H1 (cell line): ENCODE measurements around the gene MACF1. TPM values are rescaled to one million over a fixed set of nuclear protein-coding genes. Genes with fewer than 3 reads are reported as not detected.

Experiments used
- CTCF ChIA-PET: fragments of 300-600 bp; sonication (Branson Sonifier 250); formaldehyde crosslinking; loops from one replicate; lab custom pipeline; 2021; ENCODE audit not compliant: partially characterized antibody; lab: Charles Lee
- POLR2A ChIA-PET: fragments of 300-600 bp; sonication (Branson Sonifier 250); formaldehyde crosslinking; loops from one replicate; lab custom pipeline; 2021; ENCODE audit warnings: inconsistent platforms; ENCODE audit not compliant: partially characterized antibody; lab: Charles Lee
- DNase-seq, 2 experiments: peaks; one replicate each; pipeline versions ENCODE4 v3.0.0 to v3.0.0-alpha.2; 2010 to 2022; ENCODE audit warnings: low spot score in 2 of 2, low read depth in 1 of 2, mixed read lengths in 1 of 2
- FAIRE-seq: peaks from 2 replicates; lab custom pipeline; 2011; peaks lifted over from hg19 to GRCh38; lab: Jason Lieb, UNC
- H2AFZ ChIP-seq: 2 replicates; pipeline ENCODE4 v1.8.1; 2012; ENCODE audit warnings: low read length, inconsistent platforms
- H2AK5ac ChIP-seq: 2 replicates; pipeline ENCODE4 v1.6.1; 2013; ENCODE audit warnings: low read depth, low read length
- H2BK120ac ChIP-seq: replicated peaks from 2 replicates; pipeline ENCODE3; 2013; ENCODE audit warnings: low read depth, low read length, inconsistent platforms
- H2BK12ac ChIP-seq: 2 replicates; pipeline ENCODE4 v1.6.1; 2013; ENCODE audit warnings: low read depth, low read length
- H2BK15ac ChIP-seq: 2 replicates; pipeline ENCODE4 v1.6.1; 2013; ENCODE audit warnings: low read length
- H2BK20ac ChIP-seq: 2 replicates; pipeline ENCODE4 v1.6.1; 2013; ENCODE audit warnings: low read length
- H2BK5ac ChIP-seq: 2 replicates; pipeline ENCODE4 v1.6.1; 2013; ENCODE audit warnings: low read depth, low read length
- H3K14ac ChIP-seq: 2 replicates; pipeline ENCODE4 v1.6.1; 2013; ENCODE audit warnings: inconsistent platforms; ENCODE audit not compliant: insufficient read length
- H3K18ac ChIP-seq: 2 replicates; pipeline ENCODE4 v1.6.1; 2013; ENCODE audit warnings: low read length; ENCODE audit errors: extremely low read depth
- H3K23ac ChIP-seq: 2 replicates; pipeline ENCODE4 v1.6.1; 2013; ENCODE audit warnings: inconsistent platforms; ENCODE audit not compliant: insufficient read length
- H3K23me2 ChIP-seq: 2 replicates; pipeline ENCODE4 v1.6.1; 2013; ENCODE audit warnings: low read depth, low read length
- H3K27ac ChIP-seq: 2 replicates; pipeline ENCODE4 v1.6.1; 2011; ENCODE audit warnings: low read depth, low read length, inconsistent platforms
- H3K27me3 ChIP-seq, 4 experiments: replicated peaks in 1 of 4; 1 replicate in 1 of 4; 2 replicates in 3 of 4; pipeline versions ENCODE4 v1.6.1 to v1.8.1; 2011 to 2013; ENCODE audit warnings: low read length in 3 of 4, mild to moderate bottlenecking in 3 of 4, inconsistent platforms in 2 of 4, mixed read lengths in 2 of 4, moderate library complexity in 1 of 4; ENCODE audit not compliant: control insufficient read depth in 3 of 4, insufficient read depth in 3 of 4; ENCODE audit errors: extremely low read depth in 1 of 4
- H3K36me3 ChIP-seq, 4 experiments: 2 replicates each; pipeline versions ENCODE4 v1.6.1 to v1.8.1; 2011 to 2013; ENCODE audit warnings: mild to moderate bottlenecking in 4 of 4, low read length in 3 of 4, moderate library complexity in 2 of 4, control low read depth in 1 of 4, inconsistent platforms in 1 of 4; ENCODE audit not compliant: insufficient read depth in 4 of 4, control insufficient read depth in 2 of 4
- H3K4ac ChIP-seq: replicated peaks from 2 replicates; pipeline ENCODE3; 2013; ENCODE audit warnings: low read length, low read depth, mixed read lengths, inconsistent platforms; ENCODE audit not compliant: insufficient read length
- H3K4me1 ChIP-seq, 4 experiments: replicated peaks in 1 of 4; 1 replicate in 1 of 4; 2 replicates in 3 of 4; pipeline versions ENCODE4 v1.6.1 to v1.8.1; 2011 to 2013; ENCODE audit warnings: low read length in 3 of 4, inconsistent platforms in 2 of 4, mixed read lengths in 1 of 4; ENCODE audit not compliant: insufficient read depth in 4 of 4, control insufficient read depth in 3 of 4
- H3K4me2 ChIP-seq, 2 experiments: 2 replicates each; pipeline versions ENCODE4 v1.6.1 to v1.8.1; 2011 to 2013; ENCODE audit warnings: low read depth in 2 of 2, low read length in 2 of 2, control low read depth in 1 of 2, inconsistent platforms in 1 of 2, mild to moderate bottlenecking in 1 of 2; ENCODE audit not compliant: insufficient read depth in 1 of 2
- H3K4me3 ChIP-seq, 4 experiments: fragments of 200-600, 300-600 bp in 1 of 4; sonication (generic), shearing (Covaris generic), sonication (Bioruptor Twin) in 1 of 4; 2 replicates each; pipeline versions ENCODE4 v1.5.1 to v1.8.1; 2011 to 2016; ENCODE audit warnings: low read length in 4 of 4, low read depth in 3 of 4, control low read depth in 2 of 4, inconsistent platforms in 2 of 4, mild to moderate bottlenecking in 2 of 4, mixed read lengths in 1 of 4, moderate library complexity in 1 of 4; ENCODE audit not compliant: insufficient read depth in 2 of 4; ENCODE audit errors: extremely low read depth in 1 of 4
- H3K56ac ChIP-seq: replicated peaks from 2 replicates; pipeline ENCODE3; 2013; ENCODE audit warnings: low read depth, mild to moderate bottlenecking, mixed read lengths, low read length, inconsistent platforms; ENCODE audit not compliant: insufficient read length
- H3K79me1 ChIP-seq: 2 replicates; pipeline ENCODE4 v1.6.1; 2013; ENCODE audit warnings: low read depth, low read length, control low read depth
- H3K79me2 ChIP-seq, 2 experiments: 2 replicates each; pipeline versions ENCODE4 v1.6.1 to v1.8.1; 2012 to 2013; ENCODE audit warnings: low read length in 2 of 2, mild to moderate bottlenecking in 2 of 2, inconsistent platforms in 1 of 2; ENCODE audit not compliant: insufficient read depth in 2 of 2, control insufficient read depth in 1 of 2
- H3K9ac ChIP-seq, 4 experiments: replicated peaks in 1 of 4; 1 replicate in 1 of 4; 2 replicates in 3 of 4; pipeline versions ENCODE4 v1.6.1 to v1.8.1; 2011 to 2013; ENCODE audit warnings: low read depth in 3 of 4, low read length in 3 of 4, control low read depth in 2 of 4, mild to moderate bottlenecking in 2 of 4, moderate library complexity in 2 of 4, inconsistent platforms in 1 of 4; ENCODE audit errors: extremely low read depth in 1 of 4
- H3K9me3 ChIP-seq, 2 experiments: 2 replicates each; pipeline versions ENCODE4 v1.6.1 to v1.8.1; 2012 to 2013; ENCODE audit warnings: mild to moderate bottlenecking in 2 of 2, moderate library complexity in 2 of 2, control low read depth in 1 of 2, inconsistent platforms in 1 of 2, low read depth in 1 of 2, low read length in 1 of 2, mixed read lengths in 1 of 2; ENCODE audit not compliant: insufficient read depth in 2 of 2
- H4K20me1 ChIP-seq, 2 experiments: replicated peaks in 1 of 2; 2 replicates each; pipeline versions ENCODE3 to v1.8.1; 2011 to 2013; ENCODE audit warnings: inconsistent platforms in 2 of 2, low read length in 2 of 2, mild to moderate bottlenecking in 1 of 2; ENCODE audit not compliant: insufficient read depth in 2 of 2, control insufficient read depth in 1 of 2
- H4K5ac ChIP-seq: 2 replicates; pipeline ENCODE4 v1.6.1; 2013; ENCODE audit warnings: low read length, low read depth, mixed read lengths, inconsistent platforms; ENCODE audit not compliant: insufficient read length
- H4K8ac ChIP-seq: 2 replicates; pipeline ENCODE4 v1.8.0; 2013; ENCODE audit warnings: mild to moderate bottlenecking, moderate library complexity, low read length, inconsistent platforms; ENCODE audit not compliant: insufficient read depth; ENCODE audit errors: extremely low read depth
- H4K91ac ChIP-seq: replicated peaks from 2 replicates; pipeline ENCODE3; 2013; ENCODE audit warnings: low read length, mixed read lengths, inconsistent platforms; ENCODE audit not compliant: insufficient read length
- ATF2 ChIP-seq: IDR thresholded peaks from 2 replicates; pipeline ENCODE4 v1.6.1; 2012; ENCODE audit warnings: low read length, inconsistent platforms
- BCL11A ChIP-seq, 2 experiments: IDR thresholded peaks; one replicate each; pipeline ENCODE4 v1.6.1; 2011; ENCODE audit warnings: low read depth in 2 of 2, low read length in 2 of 2, mild to moderate bottlenecking in 2 of 2
- CREB1 ChIP-seq: IDR thresholded peaks from 2 replicates; pipeline ENCODE4 v1.6.1; 2012; ENCODE audit warnings: inconsistent platforms
- E2F6 ChIP-seq: IDR thresholded peaks from 2 replicates; pipeline ENCODE4 v1.6.1; 2012; ENCODE audit warnings: inconsistent platforms
- EGR1 ChIP-seq: IDR thresholded peaks from 2 replicates; pipeline ENCODE4 v1.6.1; 2011; ENCODE audit warnings: low read depth, low read length, borderline replicate concordance
- KDM4A ChIP-seq: IDR thresholded peaks from one replicate; pipeline ENCODE4 v1.7.1; 2012; ENCODE audit warnings: low read depth, mild to moderate bottlenecking, moderate library complexity, low read length, inconsistent platforms; ENCODE audit not compliant: severe bottlenecking
- ZNF274 ChIP-seq: IDR thresholded peaks from 2 replicates; pipeline ENCODE4 v1.7.0; 2012; ENCODE audit warnings: low read length, borderline replicate concordance; ENCODE audit errors: extremely low read depth
- WGBS, 2 experiments: shearing (Covaris generic) in 1 of 2; methylation state at CpG; one replicate each; pipeline versions ENCODE4 v1.1.6 to v1.1.7; 2013 to 2015; ENCODE audit warnings: low lambda C conversion rate in 2 of 2, mixed read lengths in 2 of 2, inconsistent platforms in 1 of 2, low coverage in 1 of 2, missing lambda C conversion rate in 1 of 2; ENCODE audit not compliant: insufficient replicate concordance in 2 of 2, insufficient coverage in 1 of 2, insufficient read length in 1 of 2; ENCODE audit errors: extremely low coverage in 1 of 2, missing lambda C conversion rate in 1 of 2; 5-methylcytosine and 5-hydroxymethylcytosine counted together
- polyA plus RNA-seq, 7 experiments: library from polyadenylated mRNA; depleted of rRNA in 3 of 7; stranded (reverse) in 5 of 7; unstranded in 2 of 7; fragments of >200 nt in 5 of 7; fragments of 200-250 nt in 2 of 7; gene quantifications; 1 replicate in 5 of 7; 2 replicates in 1 of 7; 4 replicates in 1 of 7; pipeline versions ENCODE4 v1.2.1 to v1.2.3, GENCODE V29; 2011 to 2013; ENCODE audit warnings: missing spikeins in 2 of 7, mixed read lengths in 2 of 7
- total RNA-seq: library from RNA; stranded (reverse); fragmentation: NEBNext Ultra II Directional; extraction: Animal tissue kit (Norgen Biotek cat#: 25700); gene quantifications from 2 replicates; pipeline ENCODE4 v1.2.1, GENCODE V29; 2021

The MACF1 gene
- total and polyA plus RNA-seq, 2 of the 8 experiments (the other 6 are each of a cell fraction or from before 2014, with no cell fraction given), result 59.8 to 285 TPM

GRCh38 chr1:39491146-39491921, 286.8 kb downstream of the MACF1 start, which contains the start of gene BMP8A:
Gene BMP8A, plus strand, starts transcription at chr1:39491636. Its CDS starts 356 bp downstream, at chr1:39491992.
- no peak within 1 kb of the TSS for H3K23ac ChIP-seq
- H3K4me1 ChIP-seq, result no peaks in the 10 kb centered on the region; a peak in 1 of 7 replicates
- H4K5ac ChIP-seq, result no peak within 1 kb of the TSS
- H3K9ac ChIP-seq, result no peak within 1 kb of the TSS
- peak in 1 of 2 experiments; percentile 88 for DNase-seq
- no peaks in the 10 kb centered on the region for H3K79me2 ChIP-seq
- H3K23me2 ChIP-seq, result peaks cover 7% of the 10 kb centered on the region; the same call in 1 of the 2 replicates
- H3K4me2 ChIP-seq, result peak within 1 kb of the TSS; percentile 54 to 81
- H2BK15ac ChIP-seq, result no peak within 1 kb of the TSS
- peaks cover 0 to 11% (median 3%) of the 10 kb centered on the region in 4 experiments; a peak in 4 of 8 replicates for H3K36me3 ChIP-seq
- peaks cover 0 to 4% of the 10 kb centered on the region in 2 experiments for H4K20me1 ChIP-seq
- no peak within 1 kb of the TSS for H3K14ac ChIP-seq
- no peaks in the 10 kb centered on the region for H3K9me3 ChIP-seq
- H3K56ac ChIP-seq, result no peak within 1 kb of the TSS
- H2AFZ ChIP-seq, result no peak within 1 kb of the TSS; the same call in 1 of the 2 replicates
- POLR2A ChIA-PET, result interaction anchor here (0.9 to 2.5 kb wide), 4 partner anchors 10 to 36 kb away, joined by 3 to 8 read pairs (median 4); no protein-coding TSS in a partner anchor
- CTCF ChIA-PET, result interaction anchor here (0.9 to 3.7 kb wide), 3 partner anchors 22 to 47 kb away, joined by 3 to 25 read pairs (median 7); no protein-coding TSS in a partner anchor
- H2BK12ac ChIP-seq, result no peak within 1 kb of the TSS
- no peak within 1 kb of the TSS for H2BK120ac ChIP-seq
- peak within 1 kb of the TSS; percentile 89 for H4K8ac ChIP-seq
- no peak within 1 kb of the TSS for H4K91ac ChIP-seq
- no peaks in the 10 kb centered on the region for H3K79me1 ChIP-seq
- H3K4me3 ChIP-seq, result peak within 1 kb of the TSS; percentile 37 to 61 (median 45)
- peaks cover 18 to 49% (median 43%) of the 10 kb centered on the region in 4 experiments for H3K27me3 ChIP-seq
- H2BK20ac ChIP-seq, result no peak within 1 kb of the TSS
- H3K4ac ChIP-seq, result no peak within 1 kb of the TSS
- H3K18ac ChIP-seq, result no peak within 1 kb of the TSS; the same call in 1 of the 2 replicates
- WGBS, 2 experiments, result 5% methylated on average over 39 of the region's 112 CpGs; no CpG with 5 or more reads in 1 of the 2 experiments
- H3K27ac ChIP-seq, result no peak within 1 kb of the TSS
- no peak within 1 kb of the TSS for H2BK5ac ChIP-seq
- no peak for FAIRE-seq
- no peak within 1 kb of the TSS for H2AK5ac ChIP-seq
- TF ChIP-seq ZNF274, result no peak
- no peak for TF ChIP-seq BCL11A (IDR thresholded peaks at IDR 0.05; ENCODE audit: low read depth in 2 of 2, low read length in 2 of 2)
- TF ChIP-seq ATF2, result no peak
- TF ChIP-seq E2F6, result peak; percentile 49
- TF ChIP-seq CREB1, result peak; percentile 37; the same call in 1 of the 2 replicates
- TF ChIP-seq KDM4A, result peak; percentile 99
- no peak; the same call in 1 of the 2 replicates for TF ChIP-seq EGR1
